GM21576 (cell line): ENCODE results near the gene METAP1D.
"Not testable (repeated sequence)": the region's sequence is repeated elsewhere in the genome, so short reads cannot be mapped to it uniquely, and the experiment has no call there.

Source experiments
- ATAC-seq: cut with Tn5 transposase; IDR thresholded peaks from one replicate; pipeline ENCODE4 v1.9.1; 2021; ENCODE audit warnings: mild to moderate bottlenecking, moderate library complexity; ENCODE audit not compliant: unreplicated experiment

The METAP1D gene

DNA sequence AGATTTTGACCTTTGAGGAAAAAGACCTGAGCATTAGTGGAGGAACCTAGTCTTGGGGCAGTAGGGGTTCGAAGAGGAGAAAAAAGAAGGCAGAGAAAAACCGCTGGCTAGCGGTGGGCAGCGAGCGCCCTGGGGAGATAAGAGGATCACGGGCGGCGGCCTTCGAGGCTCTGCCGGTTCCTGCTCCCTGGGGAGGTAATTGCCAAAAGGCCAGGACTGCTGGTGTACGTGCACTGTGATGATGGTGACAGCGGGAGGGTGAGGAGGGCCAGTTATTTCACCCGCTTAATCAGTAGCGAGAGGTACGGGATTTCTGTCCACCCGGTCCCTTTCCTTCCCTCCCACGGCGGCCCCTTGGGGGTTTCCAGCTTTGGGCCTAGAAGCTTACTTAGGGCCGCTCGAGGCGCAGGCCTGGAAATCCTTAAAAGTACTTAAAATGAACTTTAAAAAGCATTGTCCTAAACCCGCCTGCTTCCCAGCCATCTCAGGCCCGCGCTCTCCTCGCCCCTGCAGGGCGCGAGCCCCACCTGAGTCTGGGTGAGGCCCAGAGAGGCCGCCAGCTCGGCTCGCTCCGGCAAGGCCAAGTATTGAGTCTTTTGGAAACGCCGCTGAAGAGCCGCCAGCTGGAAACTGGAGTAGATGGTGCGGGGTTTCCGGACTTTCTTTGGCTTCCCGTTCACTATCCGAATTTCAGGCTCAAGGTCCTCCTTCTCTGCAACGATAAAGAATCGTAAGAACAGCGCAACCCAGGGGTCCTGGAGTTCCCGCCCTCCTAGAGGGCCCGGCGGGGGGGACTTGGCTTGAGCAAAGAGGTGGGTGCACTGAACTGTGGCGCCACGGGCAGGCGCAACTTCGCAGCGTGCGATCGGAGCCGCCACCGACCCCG lies 101.4 kb downstream of the METAP1D start:
- ATAC-seq: no peak

DNA sequence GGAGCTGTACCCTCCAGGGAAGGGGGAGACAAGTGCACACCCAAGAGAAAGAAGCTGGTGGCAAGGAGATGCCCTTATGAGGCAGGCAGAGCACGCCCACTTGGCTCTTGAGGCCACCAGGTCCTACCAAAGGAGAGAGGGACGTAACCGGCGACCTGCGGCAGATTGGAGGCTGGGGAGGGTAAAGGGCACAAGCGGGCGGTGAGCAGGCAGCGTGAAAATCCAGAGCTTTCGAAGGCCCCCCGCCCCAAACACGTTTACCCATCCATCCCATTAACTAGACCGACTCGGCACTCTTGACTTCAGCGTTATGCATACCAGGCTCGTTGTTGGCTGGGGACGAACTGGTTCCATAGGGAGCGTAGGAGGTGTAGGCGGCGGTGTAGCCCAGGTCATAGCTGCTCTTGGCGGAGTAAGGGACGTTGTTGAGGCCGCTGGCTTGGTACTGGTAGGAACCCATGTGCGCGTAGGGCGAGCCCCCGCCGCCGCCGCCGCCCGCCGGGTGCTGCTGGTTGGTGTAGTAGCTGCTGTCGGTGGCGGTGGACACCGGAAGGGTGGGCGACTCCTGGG lies 102.2 kb downstream of the METAP1D start:
- ATAC-seq: no peak

DNA sequence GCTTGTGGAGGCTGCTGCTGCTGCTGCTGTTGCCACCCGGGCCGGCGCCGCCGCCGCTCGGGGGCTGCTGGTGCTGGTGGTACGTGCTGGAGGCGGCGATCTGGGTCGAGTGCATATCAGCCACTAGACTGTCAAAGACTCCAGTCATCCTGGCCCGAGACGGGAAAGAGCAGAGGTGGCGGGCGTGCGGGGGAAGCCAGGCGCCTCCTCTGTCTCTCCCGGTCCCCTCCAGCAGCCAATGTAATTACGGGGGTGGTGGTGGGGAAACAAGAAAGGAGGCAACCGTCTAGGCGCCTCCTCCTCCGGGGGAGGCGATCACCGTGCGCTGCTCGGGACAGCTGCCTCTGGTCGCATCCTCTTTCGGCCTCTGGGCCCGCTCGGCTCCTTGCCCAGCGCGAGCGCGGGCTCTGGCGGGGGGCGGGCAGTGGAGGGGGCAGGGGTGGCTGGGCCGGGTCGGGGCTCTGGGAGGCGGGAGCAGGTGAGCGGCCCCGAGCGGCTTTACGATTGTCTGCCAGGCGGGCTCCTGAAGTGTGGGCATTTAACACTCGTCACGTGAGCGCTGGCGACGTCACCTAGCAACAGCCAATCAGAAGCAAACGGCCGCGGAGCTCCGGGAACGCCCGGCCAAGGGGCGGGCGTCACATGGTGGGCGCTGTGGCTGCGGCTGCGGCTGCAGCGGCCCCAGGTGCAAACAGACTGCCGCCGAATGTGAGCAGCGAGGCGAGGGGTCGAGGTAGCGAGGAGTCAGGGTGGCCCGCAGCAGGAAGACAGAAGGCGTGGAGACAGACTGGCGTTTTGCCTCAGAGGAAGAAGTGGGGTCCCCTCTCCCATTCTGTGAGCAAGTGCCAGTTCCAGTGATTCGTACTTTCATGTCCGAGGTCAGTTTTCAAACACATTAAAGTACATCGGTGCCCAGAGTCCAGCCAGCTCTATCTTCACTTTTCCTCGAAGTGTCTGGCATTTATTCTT lies 102.9 kb downstream of the METAP1D start, which contains the start of gene DLX2:
DLX2 (minus strand) TSS at position 510 of the 969 bp plus-strand sequence; CDS start at position 148, 362 bp downstream.
- ATAC-seq: peak; percentile 70

DNA sequence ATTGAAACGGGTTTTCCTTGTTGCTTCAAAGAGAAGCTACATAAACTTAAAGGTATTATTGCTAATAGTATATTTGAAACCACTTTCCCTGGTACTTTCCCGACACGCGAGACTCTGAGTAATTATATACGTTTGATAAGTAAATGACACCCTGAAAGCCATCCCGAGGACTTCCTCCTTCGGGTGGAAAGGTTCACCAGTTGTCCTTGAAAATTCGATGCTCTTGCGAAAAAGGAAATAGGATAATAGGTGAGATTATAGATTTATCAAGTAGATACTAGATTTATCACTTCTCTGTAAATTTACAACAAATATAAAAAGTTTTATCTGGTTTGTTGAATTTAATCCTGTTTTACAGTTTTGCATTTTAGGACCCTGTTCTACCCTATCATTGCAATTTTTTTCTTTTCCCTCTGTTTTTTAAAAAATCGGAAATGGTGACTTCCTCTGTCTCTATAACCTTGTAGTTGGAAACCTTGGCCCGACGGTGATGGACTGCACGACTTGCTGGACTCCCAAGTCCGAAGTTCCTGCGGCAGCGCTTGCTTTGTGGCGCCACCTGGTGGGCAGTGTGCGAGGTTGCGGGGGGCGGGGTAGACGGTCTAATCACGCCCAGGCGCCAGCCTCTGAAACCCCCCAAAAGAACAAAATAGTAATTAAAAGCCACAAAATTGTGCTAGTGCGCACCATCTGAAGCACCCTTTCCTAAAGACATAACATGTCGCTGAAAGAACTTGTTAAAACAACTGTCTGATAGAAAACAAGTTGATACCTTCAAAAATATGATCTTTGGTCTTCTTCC lies 103.9 kb downstream of the METAP1D start:
- no peak for ATAC-seq

DNA sequence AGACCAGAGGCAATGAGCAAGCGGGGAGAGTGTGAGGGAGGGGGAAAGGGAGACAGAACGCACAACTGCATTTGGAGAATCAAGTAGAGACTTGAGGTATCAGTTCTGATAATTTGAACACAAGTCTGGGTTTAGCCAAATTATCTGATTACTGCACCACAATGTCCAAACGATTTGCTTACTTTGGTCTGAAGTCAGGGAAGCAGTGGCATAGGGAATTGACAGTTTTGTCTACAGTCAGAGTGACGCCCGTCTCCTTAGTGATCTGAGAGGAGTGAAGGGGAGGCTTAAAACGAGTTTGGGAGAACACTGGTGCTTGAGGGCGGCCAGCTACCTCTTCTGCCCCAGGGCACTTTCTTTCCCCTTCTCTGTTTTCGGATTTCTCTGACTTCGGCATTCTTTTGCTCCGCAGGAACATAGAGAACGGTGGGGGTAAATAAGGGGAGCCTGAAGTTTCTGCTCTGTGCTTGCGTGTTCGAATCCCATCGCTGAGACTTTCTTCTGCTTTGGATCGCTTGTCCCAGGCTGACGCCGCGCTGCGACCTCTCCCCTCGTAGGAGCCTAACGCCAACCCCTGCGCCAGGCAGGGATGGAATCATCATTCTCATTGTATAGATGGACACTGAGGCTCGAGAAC lies 105.8 kb downstream of the METAP1D start:
- no peak for ATAC-seq

DNA sequence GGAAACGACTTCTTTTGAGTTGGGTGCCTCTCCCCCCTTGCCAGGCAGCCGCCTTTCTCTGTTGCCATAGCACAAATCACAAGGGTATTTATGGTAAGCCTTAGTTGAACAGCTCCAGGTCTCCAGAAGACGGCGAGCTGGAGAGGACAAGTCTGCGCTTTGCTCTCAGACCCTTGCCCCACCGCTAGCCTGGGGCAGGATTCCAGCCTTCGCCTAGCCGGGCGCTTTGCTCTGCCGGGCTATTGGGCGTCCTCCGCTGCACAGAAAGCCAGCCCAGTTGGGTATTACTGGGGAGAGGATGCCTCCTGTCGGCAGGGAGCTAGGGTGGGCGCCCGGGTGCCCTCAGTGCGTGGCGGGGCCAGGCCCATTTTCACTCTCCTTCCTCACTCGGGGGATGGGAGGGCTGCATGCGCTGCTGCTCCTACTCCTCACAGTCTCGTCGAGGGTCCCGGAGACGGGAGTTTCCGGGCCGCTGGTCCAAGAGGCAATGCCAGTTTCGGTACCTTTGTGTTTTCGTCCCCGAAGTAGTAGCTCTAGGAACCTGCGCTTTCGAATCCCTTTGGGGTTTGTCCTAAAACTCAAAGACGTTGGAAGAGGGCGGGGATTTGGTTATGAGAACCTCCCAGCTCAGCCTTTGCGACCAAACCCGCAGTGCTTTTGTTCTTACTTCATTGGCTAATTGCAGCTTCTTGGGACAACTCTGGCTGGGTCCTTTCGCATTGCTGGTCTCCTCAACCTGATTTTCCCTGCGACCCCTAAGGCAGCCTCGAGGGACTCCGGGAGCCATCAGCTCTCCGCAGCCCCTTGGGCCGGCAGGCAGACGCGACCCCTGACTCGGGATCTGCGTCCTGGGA lies 106.6 kb downstream of the METAP1D start:
- no peak for ATAC-seq

DNA sequence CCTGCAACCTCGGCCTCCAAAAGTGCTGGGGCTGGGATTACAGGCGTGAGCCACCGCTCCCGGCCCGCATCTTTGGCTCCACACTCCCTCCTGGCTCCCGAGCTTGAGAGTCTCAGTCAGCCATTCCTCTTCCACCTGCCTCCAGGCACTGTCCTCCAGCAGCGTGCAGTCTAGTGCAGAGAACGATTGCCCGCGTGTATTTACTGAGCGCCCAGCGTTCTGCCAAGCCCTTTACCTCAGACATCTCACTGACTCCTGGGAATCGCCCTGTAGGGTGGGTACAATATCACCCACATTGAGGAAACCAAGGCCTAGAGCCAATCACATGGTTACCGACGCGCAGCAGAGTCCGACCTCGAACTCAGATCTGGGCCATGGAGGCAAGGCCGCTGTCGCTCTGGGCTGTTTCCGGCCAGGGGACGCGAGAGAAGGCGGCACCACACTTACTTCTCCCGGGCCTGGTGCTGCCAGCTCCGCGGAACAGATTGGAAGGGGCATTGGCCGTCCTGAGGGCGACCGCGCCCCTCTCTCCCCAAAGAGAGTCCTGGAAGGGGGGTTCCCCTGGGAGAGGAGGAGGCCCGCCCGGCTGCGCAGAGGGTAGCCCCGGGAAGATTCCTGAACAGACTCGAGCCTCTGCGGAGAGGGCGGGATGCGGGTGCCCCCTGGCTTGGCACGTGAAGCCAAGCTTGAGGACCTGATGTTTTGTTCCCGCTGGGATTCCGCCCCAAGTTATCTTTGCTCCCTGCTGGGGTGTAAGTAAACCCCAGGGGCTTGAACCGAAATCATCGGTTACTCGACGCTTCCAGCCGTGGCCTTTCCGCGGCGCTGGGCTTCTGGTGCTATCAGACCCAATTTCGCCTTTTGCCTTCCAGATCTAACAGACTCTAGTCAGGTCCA lies 108.2 kb downstream of the METAP1D start:
- no peak for ATAC-seq

DNA sequence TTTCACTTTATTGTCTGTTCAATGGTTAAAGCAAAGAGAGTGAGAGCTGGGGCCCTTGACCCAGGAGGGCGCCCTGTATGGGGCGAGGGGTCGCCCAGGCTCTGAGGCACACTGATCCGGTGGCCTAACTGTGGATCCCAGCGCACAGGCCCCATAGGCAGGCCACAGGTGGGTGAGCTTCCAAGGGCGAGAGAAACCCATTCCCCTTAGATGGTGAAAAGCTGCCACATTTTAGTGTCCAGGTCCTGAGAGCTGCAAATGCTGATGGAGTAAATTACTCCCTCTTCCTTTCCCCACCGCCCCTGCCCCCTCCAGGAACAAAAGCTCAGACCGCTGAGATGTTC lies 108.8 kb downstream of the METAP1D start:
- no peak for ATAC-seq

DNA sequence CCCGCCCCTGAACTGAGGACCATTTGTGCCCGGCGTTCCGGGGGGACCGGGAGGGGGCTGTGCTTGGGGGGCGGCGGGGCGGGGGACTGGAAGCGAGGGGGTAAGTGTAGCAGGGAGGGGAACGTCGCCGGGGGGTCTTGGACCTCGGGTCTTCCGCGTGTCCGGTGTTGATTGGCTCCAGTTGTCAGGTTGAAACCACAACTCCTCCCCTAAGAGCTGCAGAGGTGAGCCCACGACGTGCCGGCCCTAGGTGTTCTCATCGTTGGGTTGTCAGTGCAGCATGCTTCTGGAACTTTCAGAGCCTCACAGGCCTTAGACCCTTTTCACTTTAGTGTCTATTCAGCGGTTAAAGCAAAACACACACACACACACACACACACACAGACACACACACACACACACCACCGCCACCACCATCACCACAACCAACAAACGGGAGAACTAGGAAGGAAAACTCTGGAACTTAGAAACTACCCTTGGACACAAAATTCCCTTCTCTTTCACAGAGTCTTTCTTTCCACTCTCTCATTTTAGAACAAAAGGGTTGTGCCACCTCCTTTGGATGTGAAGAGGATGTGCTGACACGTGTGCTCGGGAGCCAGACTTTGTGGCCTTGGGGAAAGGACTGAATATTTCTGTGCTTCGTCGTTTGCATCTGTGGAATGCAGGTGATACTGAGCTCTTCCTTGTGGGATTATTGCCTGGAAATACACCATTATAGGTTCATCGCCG lies 109.7 kb downstream of the METAP1D start:
- ATAC-seq: no peak

DNA sequence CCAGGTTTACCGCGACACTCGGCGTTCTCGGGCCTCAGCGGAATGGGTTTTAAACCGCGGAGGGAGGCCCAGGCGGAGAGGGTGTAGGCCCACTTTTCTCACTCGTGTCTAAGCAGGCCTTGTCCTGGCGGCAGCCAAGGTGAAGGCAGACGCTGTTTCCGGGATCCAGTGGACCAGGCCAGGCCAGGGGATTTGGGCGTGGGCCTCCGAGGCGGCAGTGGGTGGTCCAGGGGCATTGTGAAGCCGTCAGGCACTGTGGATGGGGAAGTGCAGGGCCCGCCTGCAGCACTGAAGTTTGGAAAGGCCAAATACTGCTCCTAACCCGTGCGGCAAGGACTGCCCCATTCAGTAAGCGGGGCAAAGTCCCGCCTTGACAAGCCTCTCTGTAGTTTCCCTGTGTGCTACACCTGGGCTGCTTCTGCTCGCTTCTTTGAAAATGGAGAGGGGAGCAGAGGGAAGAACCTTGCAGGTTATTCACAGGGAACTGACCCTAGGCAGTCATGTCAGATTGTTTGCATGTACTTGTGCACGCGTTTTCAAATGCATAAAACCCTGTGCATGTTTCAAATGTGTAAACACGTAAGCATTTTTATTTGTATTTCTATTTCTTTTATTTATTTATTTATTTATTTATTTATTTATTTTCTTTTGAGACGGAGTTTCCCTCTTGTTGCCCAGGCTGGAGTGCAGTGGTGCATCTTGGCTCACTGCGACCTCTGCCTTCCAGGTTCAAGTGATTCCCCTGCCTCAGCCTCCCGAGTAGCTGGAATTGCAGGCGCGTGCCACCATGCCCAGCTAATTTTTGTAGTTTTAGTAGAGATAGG lies 110.4 kb downstream of the METAP1D start:
- no peak for ATAC-seq

DNA sequence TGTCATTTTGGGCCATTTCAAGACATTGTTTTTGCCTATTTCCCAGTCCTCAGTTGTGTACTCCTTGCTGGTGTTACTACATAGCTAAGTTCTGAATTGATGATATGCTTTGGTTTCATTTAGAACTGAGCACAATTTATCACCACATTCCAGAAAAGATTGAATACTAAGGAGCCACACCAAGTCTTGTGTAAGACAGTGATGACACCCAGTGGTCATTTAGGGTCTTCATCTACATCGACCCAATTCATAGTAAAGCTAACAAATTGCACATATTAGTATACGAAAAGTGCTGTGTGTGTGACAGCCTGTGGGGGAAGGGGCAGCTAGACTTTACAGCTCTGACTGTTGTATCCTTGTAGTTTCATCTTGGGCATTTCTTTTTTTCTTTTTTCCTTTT lies 113.9 kb downstream of the METAP1D start:
- no peak for ATAC-seq

DNA sequence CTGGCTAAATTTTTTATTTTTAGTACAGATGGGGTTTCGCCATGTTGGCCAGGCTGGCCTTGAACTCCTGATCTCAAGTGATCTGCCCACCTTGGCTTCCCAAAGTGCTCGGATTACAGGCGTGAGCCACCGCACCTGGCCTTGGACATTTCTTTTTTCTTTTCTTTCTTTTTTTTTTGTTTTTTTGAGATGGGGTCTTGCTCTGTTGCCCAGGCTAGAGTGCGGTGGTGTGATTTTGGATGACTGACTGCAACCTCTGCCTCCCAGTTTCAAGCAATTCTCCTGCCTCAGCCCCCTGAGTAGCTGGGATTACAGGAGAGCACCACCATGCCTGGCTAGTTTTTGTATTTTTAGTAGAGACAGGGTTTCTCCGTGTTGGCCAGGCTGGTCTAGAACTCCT lies 114.4 kb downstream of the METAP1D start:
- ATAC-seq: not testable (repeated sequence)

DNA sequence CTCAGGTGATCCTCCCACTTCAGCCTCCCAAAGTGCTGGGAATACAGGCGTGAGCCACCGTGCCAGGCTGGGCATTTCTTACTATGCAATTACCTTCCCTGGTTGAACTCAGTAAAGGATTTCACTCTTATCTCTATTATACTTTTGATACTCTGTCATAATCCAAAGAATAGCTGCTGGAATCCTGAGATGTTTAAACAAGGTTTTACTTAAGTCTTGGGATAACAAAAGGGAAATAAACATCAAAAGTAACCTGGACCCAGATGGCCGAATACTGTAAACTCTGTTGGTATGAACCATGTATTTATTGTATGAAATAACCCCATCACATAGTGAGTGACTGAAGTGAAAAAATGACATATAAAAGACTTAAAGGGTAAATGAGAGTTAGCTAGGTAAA lies 114.8 kb downstream of the METAP1D start:
- no peak for ATAC-seq

DNA sequence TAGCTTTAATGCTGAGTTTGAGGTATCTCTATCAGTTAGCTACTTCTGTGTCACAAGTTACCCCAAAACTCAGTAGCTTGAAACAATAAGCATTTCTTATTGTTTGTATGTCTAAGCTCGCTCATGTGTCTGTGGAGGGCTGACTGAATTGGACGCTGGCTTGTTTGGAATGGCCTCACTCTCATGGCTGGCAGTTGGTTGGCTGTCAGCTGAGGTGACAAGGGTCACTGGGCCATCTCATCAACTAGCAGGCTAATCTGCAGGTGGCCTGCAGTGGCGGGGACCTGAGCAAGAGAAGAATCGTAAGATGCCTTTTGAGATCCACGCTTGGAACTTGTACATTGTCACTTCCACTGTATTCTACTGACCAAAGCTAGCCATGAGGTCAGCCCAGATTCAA lies 116.4 kb downstream of the METAP1D start:
- ATAC-seq: no peak

DNA sequence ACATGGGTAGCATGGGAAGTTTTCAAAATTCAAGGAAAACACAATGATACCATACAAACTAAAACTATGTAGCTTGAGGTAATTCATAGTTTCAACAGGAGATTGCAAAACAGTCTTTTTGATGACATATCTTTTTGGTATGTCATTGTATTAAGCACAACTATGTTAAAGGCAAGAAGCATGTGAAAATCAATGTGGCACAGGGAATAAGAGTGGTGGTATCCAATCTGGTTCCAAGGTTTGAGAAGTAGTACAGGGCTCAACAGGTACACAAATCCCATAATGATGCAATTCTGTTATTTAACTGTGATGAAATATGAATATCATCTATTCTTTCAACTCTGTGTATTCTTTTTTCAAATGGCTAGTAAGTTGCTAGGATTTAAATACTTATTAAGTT lies 119.3 kb downstream of the METAP1D start:
- ATAC-seq: no peak

DNA sequence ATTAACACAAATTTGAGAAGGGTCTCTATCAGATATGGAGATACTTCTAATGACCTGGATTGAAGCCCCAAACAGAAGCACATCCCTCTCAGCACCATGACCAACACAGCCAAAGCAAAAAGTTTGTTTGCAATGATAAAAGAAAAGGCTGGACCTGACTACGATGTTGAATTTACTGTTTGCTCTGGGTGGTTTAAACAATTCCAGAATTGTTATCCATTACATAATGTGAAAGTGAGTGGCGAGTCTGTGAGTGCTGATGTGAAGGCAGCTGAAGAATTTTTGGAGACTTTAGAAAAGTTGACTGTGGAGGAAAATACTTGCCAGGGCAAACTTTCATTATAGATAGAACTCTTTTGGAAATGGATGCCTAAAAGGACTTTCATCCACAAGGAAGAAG lies 120.4 kb downstream of the METAP1D start:
- no peak for ATAC-seq

DNA sequence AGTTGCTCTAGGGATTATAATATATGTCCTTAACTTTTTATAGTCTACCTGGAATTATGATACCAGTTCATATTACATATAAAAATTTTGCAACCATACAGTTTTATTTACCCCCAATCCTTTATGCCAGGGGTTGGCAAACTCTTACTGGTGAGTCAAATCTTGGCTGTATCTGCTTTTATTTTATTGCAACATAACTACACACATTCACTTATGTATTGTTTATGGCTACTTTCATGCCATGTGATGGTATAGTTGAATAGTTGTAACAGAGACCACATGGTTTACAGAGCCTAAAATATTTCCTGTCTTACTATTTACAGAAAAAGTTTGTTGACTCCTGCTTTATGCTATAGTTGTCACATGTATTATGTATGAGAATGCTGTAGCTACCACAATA lies 128.7 kb downstream of the METAP1D start:
- no peak for ATAC-seq
